RPMI7951 (cell line): Measurements from ENCODE around the gene UBXN2A. TPM values are rescaled to one million over a fixed set of nuclear protein-coding genes. Genes with fewer than 3 reads are reported as not detected.

Experiments used
- DNase-seq: peaks from one replicate; pipeline ENCODE4 v3.0.0-alpha.2; 2012; ENCODE audit warnings: low read depth
- total RNA-seq: library from RNA; depleted of rRNA; stranded (reverse); fragments of >200 nt; shearing (Covaris generic); gene quantifications from 2 replicates; pipeline ENCODE4 v1.2.3, GENCODE V29; 2014; rRNA removed

Gene UBXN2A, protein sequence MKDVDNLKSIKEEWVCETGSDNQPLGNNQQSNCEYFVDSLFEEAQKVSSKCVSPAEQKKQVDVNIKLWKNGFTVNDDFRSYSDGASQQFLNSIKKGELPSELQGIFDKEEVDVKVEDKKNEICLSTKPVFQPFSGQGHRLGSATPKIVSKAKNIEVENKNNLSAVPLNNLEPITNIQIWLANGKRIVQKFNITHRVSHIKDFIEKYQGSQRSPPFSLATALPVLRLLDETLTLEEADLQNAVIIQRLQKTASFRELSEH
- 19.6 and 24.2 TPM in 2 replicates for total RNA-seq

DNA sequence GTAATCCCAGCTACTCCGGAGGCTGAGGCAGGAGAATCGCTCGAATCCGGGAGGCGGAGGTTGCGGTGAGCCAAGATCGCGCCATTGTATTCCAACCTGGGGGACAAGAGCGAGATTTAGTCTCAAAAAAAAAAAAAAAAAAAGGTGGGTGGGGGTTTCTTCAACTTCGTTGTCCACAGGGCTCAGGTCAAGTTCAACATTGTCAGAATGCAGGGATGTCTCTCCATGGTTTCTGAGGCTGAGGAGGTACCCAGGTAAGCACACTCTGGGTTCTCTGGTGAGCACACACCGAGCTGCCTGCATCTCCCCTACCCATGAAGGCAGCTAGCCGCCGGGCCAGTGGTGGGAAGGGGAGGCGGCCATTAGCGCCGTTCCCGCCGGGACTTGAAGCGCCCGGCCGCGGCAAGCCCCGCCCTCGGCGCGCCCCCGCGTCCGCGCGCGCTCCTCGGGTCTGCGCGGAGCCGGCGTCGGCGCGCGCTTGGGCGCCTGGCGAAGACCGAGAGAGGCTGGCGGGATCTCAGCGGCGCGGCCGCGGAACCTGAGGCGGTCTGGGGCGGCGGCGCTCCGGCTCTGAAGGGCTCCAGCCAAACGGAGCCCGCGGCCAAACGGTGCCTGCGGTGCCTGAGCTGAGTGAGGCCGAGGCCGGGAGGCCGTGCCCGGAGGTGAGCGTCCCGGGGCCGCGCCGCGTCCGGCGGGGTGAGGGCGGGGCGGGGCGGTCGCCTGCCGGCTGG is at the start of gene UBXN2A:
TSS of gene UBXN2A (plus strand) at position 477 of the 731 bp plus-strand sequence. CDS start 17,852 bp downstream, outside the sequence.
- DNase-seq, result peak; percentile 82

DNA sequence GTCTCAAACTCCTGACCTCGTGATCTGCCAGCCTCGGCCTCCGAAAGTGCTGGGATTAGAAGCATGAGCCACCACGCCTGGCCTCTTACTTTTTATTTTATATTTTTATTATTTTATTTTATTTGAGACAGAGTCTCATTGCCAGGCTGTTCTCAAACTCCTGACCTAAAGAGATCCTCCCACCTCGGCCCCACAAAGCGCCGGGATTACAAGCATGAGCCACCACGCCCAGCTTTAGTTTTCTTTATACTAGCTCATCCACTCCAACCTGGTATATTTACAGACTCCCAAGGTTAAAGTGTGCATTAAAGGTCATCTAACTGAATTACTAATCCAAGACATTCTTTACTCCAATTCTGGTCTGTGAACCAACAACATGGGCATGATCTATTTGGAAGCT is 40.1 kb upstream of the UBXN2A start:
- no peak for DNase-seq

- peak; percentile 63 for DNase-seq
These were observed 39.5 kb upstream of the UBXN2A start for GRCh38 chr2:23900541-23901322.

- peak; percentile 56 for DNase-seq
These were observed 38.1 kb upstream of the UBXN2A start for GRCh38 chr2:23901966-23902846.

DNA sequence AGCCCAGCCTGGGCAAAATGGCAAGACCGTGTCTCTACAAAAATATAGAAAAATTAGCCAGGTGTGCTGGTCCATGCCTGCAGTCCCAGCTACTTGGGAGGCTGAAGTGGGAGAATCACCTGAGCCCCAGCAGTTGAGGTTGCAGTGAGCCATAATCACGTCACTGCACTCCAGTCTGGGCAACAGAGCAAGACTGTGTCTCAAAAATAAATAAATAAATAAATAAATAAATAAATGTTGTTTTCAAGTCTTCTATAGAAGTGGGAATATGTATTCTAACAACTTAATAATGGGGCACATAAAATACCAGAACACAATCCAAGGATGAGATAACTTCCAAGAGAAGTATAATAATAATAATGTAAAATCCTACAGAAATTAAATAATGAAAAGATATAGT is 37.2 kb upstream of the UBXN2A start:
- DNase-seq, result no peak

- DNase-seq, result no peak
These were observed 36.0 kb upstream of the UBXN2A start for GRCh38 chr2:23904215-23904614.

DNA sequence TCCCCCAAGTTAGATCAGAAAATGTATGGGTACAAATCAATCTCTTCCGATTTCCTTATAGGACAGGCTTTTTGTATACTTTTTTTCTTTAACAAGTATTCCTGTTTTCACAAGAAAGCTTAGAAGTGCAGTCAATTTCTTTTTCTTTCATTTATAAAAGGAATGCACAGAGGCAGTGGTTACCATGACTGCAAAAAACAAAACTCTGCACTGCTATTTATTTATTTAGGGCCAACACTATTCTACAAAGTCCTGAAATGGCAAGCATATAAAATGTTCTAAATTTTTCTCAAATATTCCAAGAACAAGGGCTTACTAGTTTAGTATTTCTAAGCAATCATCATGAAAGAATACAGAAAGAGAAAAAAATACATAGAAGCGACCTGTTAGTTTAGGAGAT is 35.6 kb upstream of the UBXN2A start:
- peak; percentile 19 for DNase-seq

DNA sequence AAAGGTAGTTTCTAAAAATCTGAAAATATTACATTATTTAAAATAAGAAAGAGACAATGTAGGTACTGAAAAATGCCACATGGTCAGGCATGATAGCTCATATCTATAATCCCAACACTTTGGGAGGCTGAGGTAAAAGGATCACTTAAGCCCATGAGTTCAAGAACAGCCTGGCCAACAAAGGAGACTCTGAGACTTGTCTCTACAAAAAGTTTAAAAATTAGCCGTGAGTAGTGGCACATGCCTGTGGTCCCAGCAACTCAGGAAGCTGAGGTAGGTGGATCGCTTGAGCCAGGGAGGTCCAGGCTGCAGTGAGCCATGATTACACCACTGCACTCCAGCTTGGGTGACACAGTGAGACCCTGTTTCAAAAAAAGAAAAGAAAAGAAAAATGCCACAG is 35.1 kb upstream of the UBXN2A start:
- peak; percentile 18 for DNase-seq

- peak; percentile 24 for DNase-seq
These were observed 28.2 kb upstream of the UBXN2A start for GRCh38 chr2:23912054-23912453.

- no peak for DNase-seq
These were observed 24.9 kb upstream of the UBXN2A start for GRCh38 chr2:23915327-23915726.

DNA sequence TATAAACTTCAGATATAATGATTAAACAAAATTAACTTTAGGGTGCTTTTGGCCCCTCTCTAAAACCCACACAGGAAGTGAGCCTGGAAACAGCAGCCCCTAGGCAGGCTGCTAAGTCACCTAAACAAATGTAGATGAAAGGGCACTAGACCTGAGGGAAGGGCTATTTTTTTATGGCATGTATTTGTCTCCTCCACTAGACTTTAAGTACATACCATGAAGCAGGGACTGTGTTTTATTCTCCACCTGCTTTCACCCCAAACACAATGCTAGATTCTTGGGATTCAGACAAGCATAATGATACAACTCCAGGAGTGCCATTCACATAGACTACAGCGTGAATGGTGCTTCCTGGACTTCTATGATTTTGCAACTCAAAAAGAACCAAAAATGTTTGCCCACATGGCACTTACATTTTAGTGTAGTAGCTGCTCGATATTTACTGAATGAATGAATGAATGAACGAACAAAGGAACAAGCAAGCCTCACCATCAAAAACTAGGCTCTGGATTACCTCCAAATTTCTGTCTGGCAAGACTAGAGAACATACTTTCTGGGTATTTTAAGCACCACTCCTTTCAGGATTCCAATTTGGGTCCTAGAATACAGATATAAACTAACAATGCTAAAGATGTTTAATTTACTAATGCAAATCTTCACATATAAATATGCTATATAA is 23.4 kb upstream of the UBXN2A start:
- DNase-seq, result no peak

DNA sequence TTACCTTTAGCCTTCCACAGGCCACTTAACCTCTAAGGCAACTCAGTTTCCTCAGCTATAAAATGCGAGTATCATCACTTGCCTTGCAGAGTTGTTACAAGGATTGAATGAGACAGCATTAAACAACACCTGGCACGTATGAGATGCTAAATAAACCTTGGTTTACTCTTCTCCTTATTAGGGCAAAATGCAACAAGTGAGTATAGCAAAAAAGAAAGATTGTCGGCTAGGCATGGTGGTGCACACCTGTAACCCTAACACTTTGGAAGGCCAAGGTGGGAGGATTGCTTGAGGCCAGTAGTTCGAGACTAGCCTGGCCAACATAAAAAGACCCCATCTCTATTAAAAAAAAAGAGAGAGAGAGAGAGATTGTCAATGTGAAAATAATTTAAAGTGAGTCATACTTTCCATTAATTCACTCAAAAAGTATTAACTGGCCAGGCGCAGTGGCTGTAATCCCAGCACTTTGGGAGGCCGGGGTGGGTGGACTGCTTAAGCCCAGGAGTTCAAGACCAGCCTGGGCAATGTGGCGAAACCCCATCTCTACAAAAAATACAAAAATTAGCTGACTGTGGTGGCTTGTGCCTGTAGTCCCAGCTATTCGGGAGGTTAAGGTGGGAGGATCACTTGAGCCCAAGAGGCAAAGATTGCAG is 21.3 kb upstream of the UBXN2A start:
- DNase-seq, result no peak

- no peak for DNase-seq
These were observed 15.5 kb upstream of the UBXN2A start for GRCh38 chr2:23924589-23925359.

GRCh38 chr2:23925702-23926289 is 14.5 kb upstream of the UBXN2A start:
- DNase-seq, result peak; percentile 73

GRCh38 chr2:23926290-23926749 is 13.9 kb upstream of the UBXN2A start:
- peak; percentile 24 for DNase-seq

DNA sequence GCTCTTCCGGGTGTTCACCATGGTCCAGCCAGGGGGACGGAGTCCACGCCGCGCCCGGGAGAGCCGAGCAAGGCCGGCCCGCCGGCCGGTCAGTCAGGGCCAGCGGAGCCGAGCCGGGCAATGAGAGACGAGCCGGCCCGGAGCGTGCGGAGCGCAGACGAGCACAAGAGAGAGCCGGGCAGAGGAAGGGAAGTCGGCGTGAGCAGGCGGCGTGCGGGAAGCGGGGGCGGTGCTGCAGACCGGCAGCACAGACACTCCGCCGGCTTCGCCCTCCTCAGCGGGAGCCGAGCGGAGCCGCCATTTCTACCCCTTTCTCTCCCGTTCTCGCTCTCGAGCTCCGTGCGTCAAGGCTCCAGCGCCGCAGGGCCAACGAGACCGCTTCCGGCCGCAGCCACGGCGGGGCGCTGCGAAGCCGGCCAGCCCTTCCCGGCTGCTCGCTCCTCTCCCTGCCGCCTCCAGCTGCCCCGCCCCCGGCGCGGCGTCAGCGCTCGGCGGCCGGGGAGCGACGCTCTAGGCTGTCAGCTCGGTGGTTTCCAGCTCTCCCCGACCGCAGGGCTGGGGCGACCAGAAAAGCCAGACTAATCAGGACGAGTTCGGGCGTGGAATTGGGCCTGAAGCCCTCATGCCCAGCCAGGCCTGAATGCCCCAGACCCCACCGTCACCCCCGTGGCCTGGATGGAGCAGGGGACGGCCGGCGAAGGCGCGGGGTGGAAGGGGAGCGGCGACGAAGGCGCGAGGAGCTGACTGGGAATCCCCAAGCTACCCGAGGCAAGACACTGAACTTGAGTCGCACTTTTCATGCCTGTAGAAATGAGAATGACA is 13.3 kb upstream of the UBXN2A start, which contains the start of gene ATAD2B:
TSS of gene ATAD2B (minus strand) at position 374 of the 822 bp plus-strand sequence. CDS start at position 21, 353 bp downstream.
- peak; percentile 95 for DNase-seq

DNA sequence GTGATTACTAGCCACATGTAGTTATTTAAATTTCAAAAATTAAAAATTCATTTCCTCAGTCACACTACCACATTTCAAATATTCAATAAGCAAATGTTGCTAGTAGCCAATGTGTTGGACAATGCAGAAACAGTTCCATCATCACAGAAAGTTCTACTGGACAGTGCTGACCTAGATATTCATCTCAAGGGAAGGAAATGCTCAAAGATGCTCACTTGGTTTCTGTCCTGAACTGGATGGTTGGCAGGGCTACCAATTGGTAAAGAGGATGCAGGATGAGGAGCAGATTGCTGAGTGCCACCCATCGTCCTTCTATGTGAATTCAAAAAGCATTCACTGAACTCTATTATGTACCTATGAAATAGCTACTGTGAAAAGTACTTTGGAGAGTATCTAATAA is 6.0 kb upstream of the UBXN2A start:
- no peak for DNase-seq
